Lower leg skin (tissue), 4 donors: ENCODE results near the gene CLEC20A. TPM values are rescaled to one million over a fixed set of nuclear protein-coding genes. Genes with fewer than 3 reads are reported as not detected.

Experiments used
- DNase-seq, 2 donors: peaks; one replicate each; pipeline ENCODE4 v3.0.0-alpha.2; 2019; ENCODE audit warnings: low spot score in 2 of 2
- H3K4me3 ChIP-seq: fragments of 200-600 bp; sonication (generic); 2 replicates; pipeline ENCODE4 v1.5.1; 2017; ENCODE audit warnings: mild to moderate bottlenecking, low read depth; ENCODE audit not compliant: poor library complexity, severe bottlenecking
- CTCF ChIP-seq, 3 donors: fragments of 450-650 bp; IDR thresholded peaks; one replicate each; pipeline ENCODE4 v1.5.1; 2016; ENCODE audit warnings: antibody characterized with exemption in 3 of 3, mild to moderate bottlenecking in 3 of 3, moderate library complexity in 2 of 3
- POLR2A ChIP-seq, 2 donors: fragments of 450-650 bp; IDR thresholded peaks; one replicate each; pipeline ENCODE4 v1.6.1; 2016 to 2017; ENCODE audit warnings: antibody characterized with exemption in 2 of 2, mild to moderate bottlenecking in 1 of 2, moderate library complexity in 1 of 2
- WGBS, 2 donors: methylation state at CpG; one replicate each; pipeline ENCODE4 v1.1.5; 2018; 5-methylcytosine and 5-hydroxymethylcytosine counted together
- intact Hi-C: fragments of 100-400 bp; cut with DNase I; formaldehyde crosslinking; loops from one replicate; pipeline ENCODE4 v1.15.0; 2023; ENCODE audit warnings: low total_unique reads
- total RNA-seq, 4 donors: library from RNA; depleted of rRNA; stranded (reverse); fragments of >200 nt; gene quantifications; one replicate each; pipeline ENCODE4 v1.1.0, GENCODE V29; 2016

The CLEC20A gene
- total RNA-seq, 4 donors from 2014 or later, result not detected

- TF ChIP-seq CTCF (IDR thresholded peaks at IDR 0.05) (peak in 1 of 3 donors; percentile 81), POLR2A (IDR thresholded peaks at IDR 0.05) (no peak)
- intact Hi-C loops, result loop anchor here (10.0 kb wide), 1 partner anchor 832 kb away; the partner anchor contains the start of gene AXDND1
- DNase-seq, result peak; percentile 80 to 97
- H3K4me3 ChIP-seq, result no peak overlapping the region
- WGBS, 2 donors, result 11 to 15% methylated on average over 13 of the region's 13 CpGs
These were observed 35.6 kb upstream of the CLEC20A start for GRCh38 chr1:178532392-178532791.

- intact Hi-C loops, result loop anchor here (10.0 kb wide), 1 partner anchor 833 kb away; the partner anchor contains the start of gene AXDND1
- TF ChIP-seq CTCF (IDR thresholded peaks at IDR 0.05) (no peak), POLR2A (IDR thresholded peaks at IDR 0.05) (no peak)
- 54 to 57% methylated on average over 10 of the region's 10 CpGs for WGBS, 2 donors
- no peak for DNase-seq
- H3K4me3 ChIP-seq, result no peak overlapping the region
These were observed 35.1 kb upstream of the CLEC20A start for GRCh38 chr1:178531887-178532286.

- no peak for DNase-seq
- WGBS, 2 donors, result 93 to 96% methylated on average over 3 of the region's 3 CpGs
- intact Hi-C loops, result loop anchor here (10.0 kb wide), 1 partner anchor 834 kb away; the partner anchor contains the start of gene AXDND1
- H3K4me3 ChIP-seq, result no peak overlapping the region
- TF ChIP-seq CTCF (IDR thresholded peaks at IDR 0.05) (no peak), POLR2A (IDR thresholded peaks at IDR 0.05) (no peak)
These were observed 33.7 kb upstream of the CLEC20A start for GRCh38 chr1:178530502-178530901.

GRCh38 chr1:178530037-178530402 lies 33.3 kb upstream of the CLEC20A start:
- intact Hi-C loops, result loop anchor here (10.0 kb wide), 1 partner anchor 835 kb away; the partner anchor contains the start of gene AXDND1
- DNase-seq, result no peak
- TF ChIP-seq POLR2A (IDR thresholded peaks at IDR 0.05), result no peak
- no peak for TF ChIP-seq CTCF (IDR thresholded peaks at IDR 0.05)
- no peak overlapping the region for H3K4me3 ChIP-seq
- WGBS, 2 donors, result 84 to 89% methylated on average over 2 of the region's 2 CpGs

GRCh38 chr1:178529364-178530036 lies 32.7 kb upstream of the CLEC20A start:
- intact Hi-C loops, result loop anchor here (10.0 kb wide), 1 partner anchor 835 kb away; the partner anchor contains the start of gene AXDND1
- TF ChIP-seq CTCF (IDR thresholded peaks at IDR 0.05) (no peak), POLR2A (IDR thresholded peaks at IDR 0.05) (no peak)
- 89 to 90% methylated on average over 8 of the region's 8 CpGs for WGBS, 2 donors
- peak in 1 of 2 donors; percentile 83 for DNase-seq
- H3K4me3 ChIP-seq, result no peak overlapping the region
